ENCODE measurements around the gene PPP1R12A.

- TF ChIP-seq CTCF (IDR thresholded peaks at IDR 0.05), result no peak
- TF ChIP-seq POLR2A (IDR thresholded peaks at IDR 0.05), result no peak
Observed at GRCh38 chr12:79828924-79829323, 106.0 kb downstream of the PPP1R12A start.
